Iris pigment epithelial cell (primary cell): ENCODE data around the gene G6PC1.
A peak's percentile ranks its signal among the peaks of the same experiment; 100 is the strongest.

Source experiments
- DNase-seq: peaks from one replicate; pipeline ENCODE4 v3.0.0-alpha.2; 2011; ENCODE audit warnings: low read depth

The G6PC1 gene

DNA sequence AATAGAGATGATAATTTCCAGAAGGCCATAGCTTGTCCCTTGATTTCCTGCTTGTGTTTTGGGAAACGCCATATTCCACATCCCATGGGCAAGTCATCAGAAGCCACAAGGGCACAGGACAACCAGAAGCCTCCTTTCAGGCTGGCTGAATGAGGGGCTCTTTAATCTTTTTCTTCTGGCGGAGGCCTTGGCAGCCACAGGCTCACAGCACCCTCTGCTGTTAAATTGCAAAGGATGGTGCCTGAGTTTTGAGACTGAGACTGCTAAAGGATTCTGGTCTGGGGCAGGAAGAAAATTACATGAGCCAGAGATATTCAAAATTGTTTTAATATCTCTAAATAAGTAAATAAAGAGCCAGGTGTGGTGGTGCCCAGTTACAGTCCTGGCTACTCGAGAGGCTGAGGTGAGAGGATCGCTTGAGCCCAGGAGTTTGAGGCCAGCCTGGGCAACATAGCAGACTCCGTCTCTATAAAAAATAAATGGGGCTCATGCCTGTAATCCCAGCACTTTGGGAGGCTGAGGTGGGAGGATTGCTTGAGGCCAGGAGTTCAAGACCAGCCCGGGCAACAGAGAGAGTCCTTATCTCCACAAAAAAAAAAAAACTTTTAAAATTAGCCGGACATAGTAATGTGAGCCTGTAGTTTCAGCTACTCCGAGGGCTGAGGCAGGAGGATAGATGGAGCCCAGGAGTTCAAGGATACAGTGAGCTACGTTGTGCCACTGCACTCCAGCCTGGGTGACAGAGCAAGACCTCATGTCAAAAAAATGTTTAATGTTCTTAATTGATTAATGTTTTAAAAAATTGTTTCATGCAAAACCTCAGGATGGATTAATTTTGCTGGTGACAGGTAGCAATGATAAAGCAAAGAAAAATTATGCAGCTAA lies 37.4 kb downstream of the G6PC1 start:
- peak; percentile 65 for DNase-seq

DNA sequence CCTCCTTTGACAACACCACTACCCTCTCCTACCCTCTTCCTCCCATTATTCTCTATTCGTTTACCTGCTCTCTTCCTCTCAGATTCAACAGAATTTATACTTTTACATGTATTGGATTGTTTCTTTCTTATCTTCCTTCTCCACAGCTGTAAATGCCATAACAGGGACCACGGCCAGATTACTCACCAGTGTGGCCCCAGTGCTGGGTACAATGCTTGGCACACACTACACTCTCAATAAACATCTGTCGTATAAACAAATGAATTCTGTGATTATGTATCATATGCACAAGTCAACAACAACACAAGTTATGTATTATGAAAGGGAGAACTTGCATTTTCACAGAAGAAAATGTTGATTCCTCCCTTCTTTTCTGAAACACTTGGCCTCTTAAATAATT lies 43.6 kb downstream of the G6PC1 start:
- DNase-seq, result no peak

DNA sequence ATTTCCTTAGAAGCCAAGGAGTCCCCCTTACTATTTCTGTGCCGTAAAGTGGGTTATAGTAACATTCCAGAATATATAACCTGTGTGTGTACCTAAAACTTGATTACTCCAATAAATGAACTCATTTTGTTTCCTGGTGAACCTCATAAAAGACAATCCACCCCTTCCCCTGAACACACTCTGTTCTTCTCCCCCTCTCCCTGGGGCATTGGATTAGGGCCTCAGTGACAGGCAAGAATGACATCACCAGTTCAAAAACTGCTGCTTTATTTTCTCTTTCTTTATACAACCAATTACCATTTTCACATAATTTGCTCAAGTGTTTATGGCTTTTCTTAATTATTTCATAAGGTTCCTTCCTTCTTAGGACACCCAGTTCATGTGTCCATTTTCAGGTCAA lies 46.2 kb downstream of the G6PC1 start:
- DNase-seq, result no peak

DNA sequence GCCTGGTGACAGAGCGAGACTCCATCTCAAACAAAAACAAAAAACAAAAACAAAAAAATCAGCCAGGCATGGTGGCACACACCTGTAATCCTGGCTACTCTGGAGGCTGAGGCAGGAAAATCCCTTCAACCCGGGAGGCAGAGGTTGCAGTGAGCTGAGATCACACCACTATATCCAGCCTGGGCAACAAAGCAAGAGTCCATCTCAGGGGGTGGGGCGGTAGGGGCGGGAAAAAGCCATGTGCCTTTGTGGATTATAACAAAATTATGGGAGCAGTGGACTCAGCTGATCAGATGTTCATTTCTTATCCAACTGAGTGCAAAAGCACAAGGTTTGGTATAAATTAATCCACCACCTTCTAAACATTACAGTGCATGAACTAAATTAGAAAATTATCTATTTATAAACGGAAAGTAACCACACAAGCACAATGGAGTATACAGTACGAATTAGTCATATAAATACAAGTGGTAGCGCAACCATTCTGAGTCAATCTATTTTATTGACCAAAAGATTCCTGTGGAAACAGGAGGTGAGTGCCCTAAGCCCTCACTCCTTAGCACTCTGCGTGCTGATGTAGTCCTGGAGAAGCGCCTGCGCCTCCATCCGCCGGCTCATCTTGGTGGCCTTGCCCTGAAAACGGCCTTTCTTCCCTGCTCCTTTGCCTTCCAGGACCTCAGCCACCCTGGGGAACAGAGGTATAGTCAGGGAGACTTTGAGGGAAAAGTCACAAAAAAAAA lies 49.6 kb downstream of the G6PC1 start:
- DNase-seq, result no peak
